GM12878 (cell line): ENCODE measurements around the gene CFAP65. TPM values are rescaled to one million over a fixed set of nuclear protein-coding genes. Genes with fewer than 3 reads are reported as not detected.

Source experiments
- CHD2 ChIP-seq: IDR thresholded peaks from 2 replicates; pipeline ENCODE4 v1.6.1; 2011; ENCODE audit warnings: low read depth, low read length, improper control_type of control experiment, borderline replicate concordance
- CREM ChIP-seq: IDR thresholded peaks from 2 replicates; pipeline ENCODE4 v1.6.1; 2014; ENCODE audit warnings: antibody characterized with exemption, low read depth
- IKZF2 ChIP-seq, 2 experiments: fragments of 450-650 bp; IDR thresholded peaks; 2 replicates each; pipeline ENCODE4 v1.6.1; 2017; ENCODE audit warnings: mild to moderate bottlenecking in 2 of 2, moderate library complexity in 2 of 2
- MEF2B ChIP-seq: fragments of 450-650 bp; IDR thresholded peaks from 2 replicates; pipeline ENCODE4 v1.6.1; 2018; ENCODE audit warnings: mild to moderate bottlenecking, moderate library complexity; ENCODE audit not compliant: partially characterized antibody, poor library complexity, severe bottlenecking
- NFYA ChIP-seq: IDR thresholded peaks from 2 replicates; pipeline ENCODE4 v1.6.1; 2011; ENCODE audit warnings: low read depth, mild to moderate bottlenecking, low read length, improper control_type of control experiment, borderline replicate concordance
- NR2C2 ChIP-seq: IDR thresholded peaks from 2 replicates; pipeline ENCODE4 v1.6.1; 2011; ENCODE audit warnings: borderline replicate concordance, low read depth; ENCODE audit not compliant: control insufficient read depth, insufficient read length
- NRF1 ChIP-seq: conservative IDR thresholded peaks from 2 replicates; pipeline ENCODE4 v1.6.1; 2011; ENCODE audit warnings: mild to moderate bottlenecking, low read depth, low read length, improper control_type of control experiment
- RCOR1 ChIP-seq: conservative IDR thresholded peaks from 2 replicates; pipeline ENCODE4 v1.6.1; 2012; ENCODE audit warnings: low read depth, low read length, improper control_type of control experiment
- RELA ChIP-seq: fragments of 450-650 bp; IDR thresholded peaks from 2 replicates; pipeline ENCODE4 v1.8.0; 2014; ENCODE audit warnings: borderline replicate concordance; ENCODE audit not compliant: partially characterized antibody
- STAT3 ChIP-seq: IDR thresholded peaks from 2 replicates; pipeline ENCODE4 v1.6.1; 2011; ENCODE audit warnings: low read depth, low read length, improper control_type of control experiment
- ZZZ3 ChIP-seq: IDR thresholded peaks from 2 replicates; pipeline ENCODE4 v1.6.1; 2011; ENCODE audit warnings: low read depth; ENCODE audit not compliant: control insufficient read depth, insufficient read length
- polyA plus RNA-seq, 11 experiments: library from polyadenylated mRNA; depleted of rRNA in 4 of 11; unstranded in 6 of 11; stranded (reverse) in 5 of 11; fragments of >200 nt; fragmentation: Nextera tagmentation in 4 of 11; fragmentation: Illumina TruSeq in 1 of 11; extraction: Ambion mirVana in 4 of 11; extraction: Trizol in 1 of 11; gene quantifications; 1 replicate in 1 of 11; 2 replicates in 10 of 11; pipeline versions ENCODE4 v1.2.1 to v1.2.3, GENCODE V29; 2011 to 2016; ENCODE audit warnings: inconsistent platforms in 2 of 11, missing spikeins in 2 of 11, low read depth in 1 of 11
- total RNA-seq, 4 experiments: library from RNA; depleted of rRNA in 3 of 4; stranded (reverse); fragments of >200 nt in 3 of 4; fragmentation: Illumina TruSeq in 1 of 4; extraction: Trizol in 1 of 4; gene quantifications; 2 replicates each; pipeline versions ENCODE4 v1.2.1 to v1.2.3, GENCODE V29; 2013 to 2021
- TF ChIP-seq, protein P1 (sequence below): IDR thresholded peaks from 2 replicates; pipeline ENCODE4 v1.6.1; 2012; ENCODE audit warnings: low read depth, low read length, improper control_type of control experiment
- TF ChIP-seq, protein P2 (sequence below): fragments of 150-350 bp; IDR thresholded peaks from 2 replicates; pipeline ENCODE4 v1.6.1; 2014; ENCODE audit warnings: mild to moderate bottlenecking, low read depth, low read length
- TF ChIP-seq, protein P3 (sequence below): fragments of 450-650 bp; IDR thresholded peaks from 2 replicates; pipeline ENCODE4 v1.6.1; 2016; ENCODE audit warnings: mild to moderate bottlenecking

The CFAP65 gene
- total and polyA plus RNA-seq, 10 of the 15 experiments (the other 5 are each of a cell fraction or from before 2014, with no cell fraction given): not detected

DNA sequence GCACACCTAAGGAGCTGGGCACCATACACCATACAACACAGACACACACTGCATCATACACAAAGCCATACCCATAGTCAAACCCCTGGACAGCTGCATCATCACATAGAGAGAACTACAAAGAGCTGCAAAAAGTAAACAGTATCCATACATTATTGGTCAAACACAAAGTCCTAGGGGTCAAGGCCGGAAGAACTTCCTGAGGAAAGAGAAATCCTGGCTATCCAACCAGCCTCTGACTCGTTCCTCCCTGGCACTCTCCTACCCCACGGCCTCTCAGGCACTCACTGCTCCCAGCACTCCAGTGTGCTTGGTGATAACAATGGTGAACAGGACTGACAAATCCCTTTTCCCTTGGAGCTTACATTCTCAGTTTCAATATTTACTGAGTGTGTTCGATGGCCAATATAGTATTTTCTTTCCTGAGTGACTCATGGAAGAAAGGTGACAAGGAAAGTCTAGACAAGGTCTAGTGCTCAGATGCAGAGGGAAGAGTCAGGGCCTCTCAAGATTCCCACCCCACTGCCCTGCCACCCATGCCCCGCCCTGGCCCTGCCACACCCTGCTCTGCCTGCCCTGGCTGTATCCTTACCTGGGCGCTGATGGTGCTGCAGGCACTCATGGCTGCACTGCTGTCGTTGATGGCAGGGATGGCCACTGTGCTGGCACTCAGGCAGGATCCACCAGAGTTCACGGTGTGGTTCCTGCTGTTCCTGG, 3.4 kb downstream of the CFAP65 start (continued):
- TF ChIP-seq, protein P1, sequence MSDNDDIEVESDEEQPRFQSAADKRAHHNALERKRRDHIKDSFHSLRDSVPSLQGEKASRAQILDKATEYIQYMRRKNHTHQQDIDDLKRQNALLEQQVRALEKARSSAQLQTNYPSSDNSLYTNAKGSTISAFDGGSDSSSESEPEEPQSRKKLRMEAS: no peak
- TF ChIP-seq NFYA (no peak), IKZF2 (IDR thresholded peaks at IDR 0.05) (no peak), ZZZ3 (no peak), RELA (no peak), NRF1 (no peak), CHD2 (no peak), CREM (no peak), MEF2B (no peak), STAT3 (no peak), NR2C2 (no peak), RCOR1 (no peak)
- TF ChIP-seq, protein P2, sequence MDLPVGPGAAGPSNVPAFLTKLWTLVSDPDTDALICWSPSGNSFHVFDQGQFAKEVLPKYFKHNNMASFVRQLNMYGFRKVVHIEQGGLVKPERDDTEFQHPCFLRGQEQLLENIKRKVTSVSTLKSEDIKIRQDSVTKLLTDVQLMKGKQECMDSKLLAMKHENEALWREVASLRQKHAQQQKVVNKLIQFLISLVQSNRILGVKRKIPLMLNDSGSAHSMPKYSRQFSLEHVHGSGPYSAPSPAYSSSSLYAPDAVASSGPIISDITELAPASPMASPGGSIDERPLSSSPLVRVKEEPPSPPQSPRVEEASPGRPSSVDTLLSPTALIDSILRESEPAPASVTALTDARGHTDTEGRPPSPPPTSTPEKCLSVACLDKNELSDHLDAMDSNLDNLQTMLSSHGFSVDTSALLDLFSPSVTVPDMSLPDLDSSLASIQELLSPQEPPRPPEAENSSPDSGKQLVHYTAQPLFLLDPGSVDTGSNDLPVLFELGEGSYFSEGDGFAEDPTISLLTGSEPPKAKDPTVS: no peak
- TF ChIP-seq, protein P3, sequence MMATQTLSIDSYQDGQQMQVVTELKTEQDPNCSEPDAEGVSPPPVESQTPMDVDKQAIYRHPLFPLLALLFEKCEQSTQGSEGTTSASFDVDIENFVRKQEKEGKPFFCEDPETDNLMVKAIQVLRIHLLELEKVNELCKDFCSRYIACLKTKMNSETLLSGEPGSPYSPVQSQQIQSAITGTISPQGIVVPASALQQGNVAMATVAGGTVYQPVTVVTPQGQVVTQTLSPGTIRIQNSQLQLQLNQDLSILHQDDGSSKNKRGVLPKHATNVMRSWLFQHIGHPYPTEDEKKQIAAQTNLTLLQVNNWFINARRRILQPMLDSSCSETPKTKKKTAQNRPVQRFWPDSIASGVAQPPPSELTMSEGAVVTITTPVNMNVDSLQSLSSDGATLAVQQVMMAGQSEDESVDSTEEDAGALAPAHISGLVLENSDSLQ: no peak
- TF ChIP-seq, all 136 proteins: peak for 0
